IPS-20b (cell line): ENCODE data around the gene FARP1.

Experiments used
- H3K27ac ChIP-seq: one replicate; pipeline ENCODE4 v1.5.1; 2013; ENCODE audit warnings: low read length
- H3K27me3 ChIP-seq: 2 replicates; pipeline ENCODE4 v1.6.1; 2013; ENCODE audit warnings: mild to moderate bottlenecking, low read length, inconsistent platforms; ENCODE audit not compliant: insufficient read depth
- H3K36me3 ChIP-seq: 2 replicates; pipeline ENCODE4 v1.6.1; 2013; ENCODE audit warnings: low read depth, mild to moderate bottlenecking, inconsistent platforms, low read length, moderate library complexity; ENCODE audit not compliant: insufficient read depth
- H3K4me1 ChIP-seq: 2 replicates; pipeline ENCODE4 v1.6.1; 2013; ENCODE audit warnings: mild to moderate bottlenecking, control low read depth, inconsistent platforms, low read length, moderate library complexity; ENCODE audit not compliant: insufficient read depth
- H3K4me3 ChIP-seq: 2 replicates; pipeline ENCODE4 v1.5.1; 2013; ENCODE audit warnings: mild to moderate bottlenecking, low read length, inconsistent platforms
- H3K9ac ChIP-seq: 2 replicates; pipeline ENCODE4 v1.6.1; 2013; ENCODE audit warnings: low read depth, mild to moderate bottlenecking, inconsistent platforms, low read length, moderate library complexity
- H3K9me3 ChIP-seq: 2 replicates; pipeline ENCODE4 v1.6.1; 2013; ENCODE audit warnings: mild to moderate bottlenecking, low read depth, low read length, inconsistent platforms; ENCODE audit not compliant: insufficient read depth

Gene FARP1

DNA sequence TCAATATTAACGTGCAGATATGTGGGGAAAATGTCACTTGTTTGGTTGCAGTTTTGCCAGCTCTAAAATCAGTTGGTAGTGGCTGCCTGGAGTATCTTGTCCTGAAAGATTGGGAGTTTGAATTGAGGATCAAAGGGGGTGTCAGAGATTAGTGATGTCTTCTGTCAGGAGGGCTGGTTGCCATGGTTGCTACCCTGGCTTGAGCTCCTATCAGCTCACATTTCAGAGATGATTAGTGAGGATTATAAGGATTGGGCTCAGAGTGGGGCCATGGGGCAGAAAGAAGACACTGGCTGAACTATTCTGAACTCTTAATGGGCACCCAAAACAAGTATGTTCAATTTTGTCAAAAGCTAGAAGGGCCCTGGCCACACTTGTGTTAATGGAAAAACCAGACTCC, 129.7 kb downstream of the FARP1 start:
- no peak overlapping the region for H3K27ac ChIP-seq
- H3K27me3 ChIP-seq: no peaks in the 10 kb centered on the region
- H3K9me3 ChIP-seq: no peaks in the 10 kb centered on the region
- H3K36me3 ChIP-seq: no peaks in the 10 kb centered on the region
- H3K4me1 ChIP-seq: peaks cover 39% of the 10 kb centered on the region
- H3K9ac ChIP-seq: no peak overlapping the region
- H3K4me3 ChIP-seq: no peak overlapping the region

- 0 out of 2 replicates have a peak overlapping the region, but pooled peaks have one; percentile 4 for H3K4me3 ChIP-seq
- H3K27me3 ChIP-seq: no peaks in the 10 kb centered on the region
- H3K4me1 ChIP-seq: peaks cover 39% of the 10 kb centered on the region
- H3K9ac ChIP-seq: peak overlapping the region; percentile 74; the same call in 1 of the 2 replicates
- H3K27ac ChIP-seq: peak overlapping the region; percentile 75
- no peaks in the 10 kb centered on the region for H3K9me3 ChIP-seq
- no peaks in the 10 kb centered on the region for H3K36me3 ChIP-seq
Measured at GRCh38 chr13:98273067-98273823, 130.4 kb downstream of the FARP1 start.

- Histone ChIP-seq H3K9ac (peak overlapping the region; percentile 74; the same call in 1 of the 2 replicates), H3K9me3 (no peaks in the 10 kb centered on the region), H3K4me3 (peak overlapping the region; percentile 23; the same call in 1 of the 2 replicates), H3K4me1 (peaks cover 39% of the 10 kb centered on the region), H3K27me3 (no peaks in the 10 kb centered on the region), H3K27ac (peak overlapping the region; percentile 75), H3K36me3 (no peaks in the 10 kb centered on the region)
Measured at GRCh38 chr13:98273824-98274742, 131.2 kb downstream of the FARP1 start.

GRCh38 chr13:98274921-98275487, 132.1 kb downstream of the FARP1 start:
- Histone ChIP-seq H3K36me3 (no peaks in the 10 kb centered on the region), H3K9me3 (no peaks in the 10 kb centered on the region), H3K9ac (peak overlapping the region; percentile 74; the same call in 1 of the 2 replicates), H3K4me1 (peaks cover 42% of the 10 kb centered on the region), H3K27me3 (no peaks in the 10 kb centered on the region), H3K27ac (no peak overlapping the region), H3K4me3 (no peak overlapping the region)

GRCh38 chr13:98275681-98276171, 132.8 kb downstream of the FARP1 start:
- Histone ChIP-seq H3K4me1 (peaks cover 43% of the 10 kb centered on the region), H3K9ac (0 out of 2 replicates have a peak overlapping the region, but pooled peaks have one; percentile 42), H3K27ac (no peak overlapping the region), H3K27me3 (no peaks in the 10 kb centered on the region), H3K4me3 (no peak overlapping the region), H3K9me3 (no peaks in the 10 kb centered on the region), H3K36me3 (no peaks in the 10 kb centered on the region)

- Histone ChIP-seq H3K4me3 (no peak overlapping the region), H3K36me3 (no peaks in the 10 kb centered on the region), H3K27me3 (no peaks in the 10 kb centered on the region), H3K4me1 (peaks cover 43% of the 10 kb centered on the region), H3K9me3 (no peaks in the 10 kb centered on the region), H3K27ac (no peak overlapping the region), H3K9ac (no peak overlapping the region)
Measured at GRCh38 chr13:98276486-98276885, 133.6 kb downstream of the FARP1 start.

DNA sequence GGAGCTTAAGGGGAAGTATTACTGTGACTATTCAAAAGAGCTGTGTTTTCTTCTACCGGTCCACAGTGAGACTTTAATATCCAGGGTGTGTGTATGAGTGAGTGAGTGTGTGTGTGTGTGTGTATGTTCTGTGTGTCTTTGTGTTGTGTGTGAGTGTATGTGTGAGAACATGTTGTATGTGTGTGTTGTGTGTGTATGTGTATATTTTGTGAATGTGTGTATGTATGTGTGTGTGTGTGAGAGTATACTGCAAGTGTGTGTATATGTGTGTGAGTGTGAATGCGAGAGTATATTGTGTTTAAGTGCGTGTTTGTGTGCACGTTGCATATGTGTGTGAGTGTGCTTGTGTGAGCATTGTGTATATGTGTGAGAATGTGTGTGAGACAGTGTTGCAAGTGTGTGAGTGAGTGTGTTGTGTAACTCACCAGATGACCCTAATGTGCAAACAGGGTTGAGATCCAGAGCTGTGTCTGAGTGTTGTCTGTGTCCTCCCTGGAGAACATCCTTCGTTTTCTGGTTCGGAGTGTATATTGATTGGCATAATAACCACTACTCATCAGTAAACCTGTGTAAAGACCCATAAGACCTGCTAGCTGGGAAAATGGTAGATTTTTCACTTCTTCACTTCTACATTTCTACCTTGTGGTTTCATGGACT, 135.3 kb downstream of the FARP1 start:
- Histone ChIP-seq H3K9ac (no peak overlapping the region), H3K27ac (no peak overlapping the region), H3K4me1 (peaks cover 32% of the 10 kb centered on the region), H3K4me3 (no peak overlapping the region), H3K27me3 (no peaks in the 10 kb centered on the region), H3K36me3 (no peaks in the 10 kb centered on the region), H3K9me3 (no peaks in the 10 kb centered on the region)

DNA sequence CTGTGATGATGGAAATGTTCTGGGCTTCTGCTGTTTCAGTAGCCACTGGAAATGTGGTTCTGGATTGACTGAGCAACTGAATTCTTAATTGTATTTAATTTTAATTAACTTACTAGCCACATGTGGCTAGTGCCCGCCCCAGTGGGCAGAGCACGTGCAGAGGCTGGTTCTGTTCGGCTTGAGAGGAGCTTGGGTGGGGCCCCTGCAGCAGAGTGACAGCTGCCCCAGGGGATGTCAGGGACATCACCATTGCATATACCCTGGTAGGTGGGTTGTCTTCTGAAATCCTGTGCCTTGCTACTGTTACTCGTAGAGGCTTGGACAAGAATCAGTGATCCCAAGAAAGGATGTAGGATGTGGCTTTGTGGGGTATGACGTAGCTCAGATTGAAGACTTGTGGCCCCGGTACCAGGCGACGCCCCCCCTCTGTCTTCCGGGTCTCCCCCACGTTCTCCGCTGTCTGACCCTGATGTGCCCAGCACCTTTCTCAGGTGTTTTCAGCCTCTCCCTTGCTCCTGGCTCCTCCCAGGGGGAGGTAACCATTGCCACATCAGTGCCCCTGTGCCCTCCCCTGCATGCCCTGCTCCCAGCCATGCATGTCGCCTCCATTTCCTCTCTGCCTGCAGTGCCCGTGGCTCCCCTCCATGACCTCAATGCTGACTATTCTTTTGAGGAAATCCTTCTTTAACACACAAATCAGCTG, 136.7 kb downstream of the FARP1 start:
- Histone ChIP-seq H3K4me1 (peaks cover 22% of the 10 kb centered on the region), H3K4me3 (no peak overlapping the region), H3K27me3 (no peaks in the 10 kb centered on the region), H3K9ac (no peak overlapping the region), H3K36me3 (no peaks in the 10 kb centered on the region), H3K9me3 (no peaks in the 10 kb centered on the region), H3K27ac (no peak overlapping the region)

- peaks cover 22% of the 10 kb centered on the region for H3K4me1 ChIP-seq
- H3K27ac ChIP-seq: no peak overlapping the region
- H3K4me3 ChIP-seq: no peak overlapping the region
Measured at GRCh38 chr13:98280176-98280510, 137.2 kb downstream of the FARP1 start.

DNA sequence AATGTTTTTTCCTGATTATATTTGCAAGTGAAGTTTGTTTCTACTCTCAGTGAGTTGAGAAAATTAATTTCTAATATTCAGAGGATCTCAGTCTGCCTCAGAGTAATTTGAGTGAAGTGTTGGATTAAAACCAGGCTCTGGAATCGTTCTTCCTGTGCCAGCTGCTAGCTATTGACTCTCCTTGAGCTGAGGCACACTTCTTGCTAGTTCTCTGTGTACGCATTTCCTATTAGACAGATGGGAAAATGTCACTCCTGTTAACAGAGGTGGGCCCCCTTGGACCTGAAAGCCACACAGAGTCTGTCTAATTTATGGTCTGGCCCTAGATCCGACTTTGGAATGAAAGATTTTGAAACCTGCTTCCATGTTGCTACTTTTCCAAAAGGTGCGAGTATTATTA, 141.8 kb downstream of the FARP1 start:
- H3K9ac ChIP-seq: no peak overlapping the region
- H3K4me1 ChIP-seq: peaks cover 25% of the 10 kb centered on the region
- H3K9me3 ChIP-seq: no peaks in the 10 kb centered on the region
- no peak overlapping the region for H3K4me3 ChIP-seq
- H3K36me3 ChIP-seq: no peaks in the 10 kb centered on the region
- no peaks in the 10 kb centered on the region for H3K27me3 ChIP-seq
- no peak overlapping the region for H3K27ac ChIP-seq

More at GRCh38 chr13:98280176-98280510, 137.2 kb downstream of the FARP1 start:
- H3K27me3 ChIP-seq: no peaks in the 10 kb centered on the region
- no peaks in the 10 kb centered on the region for H3K36me3 ChIP-seq
- H3K9me3 ChIP-seq: no peaks in the 10 kb centered on the region
- H3K9ac ChIP-seq: no peak overlapping the region

DNA sequence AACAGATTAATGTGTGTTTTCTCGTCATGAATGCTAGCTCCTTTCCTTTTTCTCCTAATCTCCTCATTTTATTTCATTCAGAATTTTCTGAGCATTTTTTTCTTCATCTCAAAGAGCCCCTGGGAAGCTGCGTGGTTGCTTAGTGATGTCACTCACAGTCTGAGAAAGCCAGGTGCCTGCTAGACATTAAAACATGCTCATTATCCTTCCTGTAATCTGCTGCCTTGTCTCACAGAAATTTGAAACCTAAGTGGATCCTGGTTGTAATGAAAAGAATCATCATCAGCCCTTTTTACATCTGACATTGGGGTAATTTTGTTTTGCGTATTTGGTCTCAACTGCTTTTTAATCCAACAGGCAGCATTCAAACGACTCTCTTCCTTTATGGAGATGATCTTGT, 142.4 kb downstream of the FARP1 start:
- H3K36me3 ChIP-seq: no peaks in the 10 kb centered on the region
- no peak overlapping the region for H3K9ac ChIP-seq
- H3K27me3 ChIP-seq: no peaks in the 10 kb centered on the region
- H3K27ac ChIP-seq: no peak overlapping the region
- no peaks in the 10 kb centered on the region for H3K9me3 ChIP-seq
- H3K4me3 ChIP-seq: no peak overlapping the region
- H3K4me1 ChIP-seq: peaks cover 21% of the 10 kb centered on the region
